Omental fat pad (tissue), 4 donors: Measurements from ENCODE around the gene WDFY4. TPM values are rescaled to one million over a fixed set of nuclear protein-coding genes. Genes with fewer than 3 reads are reported as not detected.

ENCODE experiments used
- ATAC-seq: fragments of 150-250 bp; one replicate; pipeline ENCODE4 v1.9.1; 2016; ENCODE audit warnings: mild to moderate bottlenecking, moderate library complexity; ENCODE audit not compliant: low FRiP score
- DNase-seq: peaks from one replicate; pipeline ENCODE4 v3.0.0-alpha.2; 2019; ENCODE audit warnings: low spot score
- CTCF ChIP-seq, 3 donors: fragments of 450-650 bp; IDR thresholded peaks; one replicate each; pipeline ENCODE4 v1.5.1; 2016 to 2017; ENCODE audit warnings: antibody characterized with exemption in 3 of 3, mild to moderate bottlenecking in 3 of 3, moderate library complexity in 2 of 3
- total RNA-seq, 4 donors: library from RNA; depleted of rRNA; stranded (reverse); fragments of >200 nt; gene quantifications; one replicate each; pipeline ENCODE4 v1.1.0, GENCODE V29; 2016

WDFY4 gene
- total RNA-seq, 4 donors from 2014 or later, result 6.8 to 21.4 (median 10.5) TPM

- DNase-seq, result no peak
- no peak for TF ChIP-seq CTCF (IDR thresholded peaks at IDR 0.05)
- ATAC-seq, result no peak
These were observed 65.3 kb downstream of the WDFY4 start for GRCh38 chr10:48750019-48750418.

- ATAC-seq, result no peak
- DNase-seq, result no peak
- TF ChIP-seq CTCF (IDR thresholded peaks at IDR 0.05), result no peak
These were observed 66.3 kb downstream of the WDFY4 start for GRCh38 chr10:48750991-48751390.

- TF ChIP-seq CTCF (IDR thresholded peaks at IDR 0.05), result no peak
- DNase-seq (no peak), ATAC-seq (no peak)
These were observed 67.1 kb downstream of the WDFY4 start for GRCh38 chr10:48751730-48752129.

- ATAC-seq, result no peak
- no peak for TF ChIP-seq CTCF (IDR thresholded peaks at IDR 0.05)
These were observed 73.7 kb downstream of the WDFY4 start for GRCh38 chr10:48758411-48758810.

GRCh38 chr10:48759113-48759901, 74.6 kb downstream of the WDFY4 start:
- no peak for TF ChIP-seq CTCF (IDR thresholded peaks at IDR 0.05)
- DNase-seq (no peak), ATAC-seq (no peak)

More at GRCh38 chr10:48758411-48758810, 73.7 kb downstream of the WDFY4 start:
- DNase-seq, result no peak

- no peak for TF ChIP-seq CTCF (IDR thresholded peaks at IDR 0.05)
- DNase-seq (no peak), ATAC-seq (no peak)
These were observed 76.3 kb downstream of the WDFY4 start for GRCh38 chr10:48760983-48761382.
